ENCODE data around the gene BBS9.
"Not testable (repeated sequence)": the region's sequence is repeated elsewhere in the genome, so short reads cannot be mapped to it uniquely, and the experiment has no call there.

Gene BBS9

DNA sequence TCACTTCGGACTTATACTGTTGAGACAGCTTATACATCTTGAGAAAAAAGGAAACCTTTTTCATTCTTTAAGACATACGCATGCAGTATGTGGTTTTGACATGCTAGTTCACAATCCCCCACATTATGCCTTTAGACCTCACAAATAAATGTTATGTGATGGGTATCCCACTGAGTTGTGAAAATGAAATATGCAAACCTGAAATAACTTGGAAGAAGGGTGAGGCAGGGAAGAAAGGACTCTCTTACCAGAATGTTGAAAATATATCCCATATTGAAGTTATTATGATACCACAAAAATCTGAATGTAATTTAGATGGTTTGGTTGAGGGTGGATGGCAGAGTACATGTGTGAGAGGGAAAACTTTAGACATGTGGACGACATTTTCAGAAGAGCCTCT, 379.8 kb downstream of the BBS9 start:
- DNase-seq = no peak

DNA sequence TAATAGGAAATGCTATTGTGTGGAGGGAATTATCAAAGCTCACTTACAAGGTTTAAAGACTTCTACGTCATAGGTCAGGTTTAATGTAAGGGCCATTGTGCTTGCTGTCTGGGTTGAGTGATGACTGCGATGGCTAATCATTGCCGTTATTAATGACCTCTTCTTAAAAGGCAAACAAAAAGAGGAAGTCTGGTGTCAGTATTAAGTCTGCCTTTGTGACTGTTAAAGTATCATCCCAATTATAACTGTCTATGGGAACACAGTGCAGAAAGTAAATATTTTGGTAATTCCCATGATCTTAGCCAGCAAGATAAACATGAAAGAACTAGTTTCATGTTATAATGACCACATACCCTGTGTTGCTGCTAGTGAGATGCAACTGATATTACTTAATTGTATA, 382.4 kb downstream of the BBS9 start:
- no peak for DNase-seq

DNA sequence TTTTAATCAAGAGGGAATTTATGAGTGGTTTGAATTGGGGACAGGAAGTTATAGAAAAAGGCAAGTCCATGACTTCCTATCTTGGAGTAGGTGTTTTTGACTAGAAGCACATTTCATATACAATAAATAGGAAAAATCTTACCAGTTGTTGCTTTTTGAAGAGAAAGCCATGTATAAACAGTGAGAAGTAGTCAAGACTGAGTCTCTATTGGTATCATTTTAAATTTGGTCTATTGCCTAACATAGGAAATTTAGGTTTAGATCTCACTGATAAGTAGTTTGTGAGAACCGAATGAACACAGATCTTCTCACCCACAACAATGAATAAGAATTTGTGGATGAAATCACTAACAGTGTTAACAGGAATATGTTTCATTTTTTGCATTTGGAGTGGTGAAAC, 387.2 kb downstream of the BBS9 start:
- no peak for DNase-seq

DNA sequence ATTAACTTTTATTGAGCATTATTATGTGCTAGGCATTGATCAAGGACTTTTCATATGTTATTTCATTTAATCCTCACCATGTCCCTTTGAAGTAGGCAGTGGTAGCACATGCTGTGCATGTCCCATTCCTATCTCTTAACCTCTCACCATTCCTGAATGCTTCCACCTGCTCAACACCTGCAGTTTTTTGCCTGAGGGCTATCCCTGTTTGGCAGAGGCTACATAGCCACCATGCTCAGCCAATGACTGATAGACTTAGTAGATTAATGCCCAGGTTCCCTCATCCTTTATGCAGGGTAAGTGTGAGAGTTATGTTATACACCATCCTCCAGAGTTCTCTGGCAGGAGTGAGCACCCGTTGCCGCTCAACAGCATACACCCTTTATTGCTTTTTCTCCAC, 387.8 kb downstream of the BBS9 start:
- DNase-seq = no peak

DNA sequence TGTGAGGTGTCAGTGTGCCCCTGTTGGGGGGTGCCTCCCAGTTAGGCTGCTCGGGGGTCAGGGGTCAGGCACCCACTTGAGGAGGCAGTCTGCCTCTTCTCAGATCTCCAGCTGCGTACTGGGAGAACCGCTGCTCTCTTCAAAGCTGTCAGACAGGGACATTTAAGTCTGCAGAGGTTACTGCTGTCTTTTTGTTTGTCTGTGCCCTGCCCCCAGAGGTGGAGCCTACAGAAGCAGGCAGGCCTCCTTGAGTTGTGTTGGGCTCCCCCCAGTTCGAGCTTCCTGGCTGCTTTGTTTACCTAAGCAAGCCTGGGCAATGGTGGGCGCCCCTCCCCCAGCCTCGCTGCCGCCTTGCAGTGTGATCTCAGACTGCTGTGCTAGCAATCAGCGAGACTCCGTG, 397.6 kb downstream of the BBS9 start:
- DNase-seq = not testable (repeated sequence)

DNA sequence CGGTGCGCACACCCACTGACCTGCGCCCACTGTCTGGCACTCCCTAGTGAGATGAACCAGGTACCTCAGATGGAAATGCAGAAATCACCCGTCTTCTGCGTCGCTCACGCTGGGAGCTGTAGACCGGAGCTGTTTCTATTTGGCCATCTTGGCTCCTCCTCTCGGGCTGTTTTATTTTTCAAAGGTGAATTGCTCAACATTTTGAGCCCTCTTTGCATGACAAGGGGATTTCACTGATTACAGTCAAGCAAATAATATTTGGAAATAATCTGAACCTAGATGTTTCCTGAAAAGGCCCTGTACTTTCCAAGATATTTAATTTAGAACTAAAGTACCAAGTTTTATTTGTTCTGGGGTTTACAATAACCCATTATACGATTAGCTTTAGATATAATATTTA, 398.2 kb downstream of the BBS9 start:
- DNase-seq = not testable (repeated sequence)

DNA sequence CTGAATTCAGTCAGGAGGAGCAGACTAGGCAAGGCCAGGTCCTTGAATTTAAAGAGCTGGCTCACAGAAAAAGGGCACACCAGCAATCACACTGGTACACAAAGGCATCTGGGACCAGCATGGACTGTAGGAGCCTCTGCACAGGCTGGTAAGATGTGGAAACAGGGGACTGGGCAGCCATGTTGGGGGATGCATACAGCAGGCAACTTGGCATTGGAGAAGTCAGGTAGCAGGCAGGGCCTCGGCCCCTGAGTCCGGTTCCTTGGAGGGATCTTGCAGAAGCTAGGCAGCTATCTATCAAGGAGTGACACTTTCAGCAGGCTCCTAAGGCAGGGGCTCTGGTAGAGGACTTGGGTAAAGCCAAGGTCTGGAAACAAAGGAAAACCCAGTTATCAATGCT, 399.7 kb downstream of the BBS9 start:
- no peak for DNase-seq

DNA sequence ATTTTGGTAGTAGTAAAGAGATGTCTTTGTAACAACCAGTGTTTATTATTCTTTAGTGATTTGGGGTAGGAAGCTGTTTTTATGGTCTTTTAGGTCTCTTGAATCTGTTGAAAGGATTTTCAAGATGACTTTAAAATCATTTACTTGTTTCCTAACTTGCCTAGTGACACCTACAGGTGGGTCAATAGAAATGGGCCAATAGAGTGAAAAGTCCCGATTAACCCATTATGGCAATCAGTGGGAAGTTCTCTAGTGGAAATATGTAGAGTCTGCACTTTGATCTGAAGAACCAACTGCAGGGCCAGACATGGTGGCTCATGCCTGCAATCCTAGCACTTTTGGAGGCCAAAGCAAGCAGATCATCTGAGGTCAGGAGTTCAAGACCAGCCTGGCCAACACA, 401.3 kb downstream of the BBS9 start:
- DNase-seq = no peak

DNA sequence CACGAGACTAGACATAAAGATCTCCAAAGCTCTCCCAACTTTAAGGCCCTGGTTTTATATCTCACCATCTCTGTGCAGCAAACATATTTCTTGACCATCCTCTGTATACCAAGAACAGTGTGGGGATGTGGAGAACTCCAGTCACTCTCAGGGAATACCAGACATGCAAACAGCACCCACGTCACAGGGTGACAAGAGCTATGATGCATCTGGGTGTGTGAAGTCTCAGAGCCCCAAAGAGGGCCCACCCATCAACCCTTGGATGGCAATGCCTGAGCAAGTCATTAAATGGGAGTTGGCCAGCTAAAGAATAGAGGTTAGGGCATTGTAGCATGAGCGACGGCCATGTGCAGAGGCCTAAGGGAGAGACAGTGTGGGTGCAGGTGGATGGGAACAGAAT, 402.5 kb downstream of the BBS9 start:
- no peak for DNase-seq

DNA sequence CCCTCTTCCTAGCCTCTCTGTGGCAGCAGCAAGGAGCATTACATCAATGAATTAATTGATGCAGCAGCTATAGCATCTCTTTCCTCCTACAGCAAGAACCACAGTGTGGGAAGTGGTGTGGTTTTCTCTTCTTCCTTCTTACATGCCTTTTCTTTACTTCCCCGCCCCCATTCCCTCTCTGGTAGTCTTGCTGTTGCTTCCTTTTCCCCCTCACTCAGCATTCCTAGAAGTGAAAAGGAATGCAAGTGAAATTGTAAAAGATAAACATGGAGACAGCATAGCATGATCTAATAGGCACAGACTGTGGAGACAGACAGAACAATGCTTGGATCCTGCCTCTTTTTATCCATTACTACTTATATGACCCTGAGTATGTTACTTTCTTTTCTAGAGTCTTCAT, 405.5 kb downstream of the BBS9 start:
- no peak for DNase-seq

DNA sequence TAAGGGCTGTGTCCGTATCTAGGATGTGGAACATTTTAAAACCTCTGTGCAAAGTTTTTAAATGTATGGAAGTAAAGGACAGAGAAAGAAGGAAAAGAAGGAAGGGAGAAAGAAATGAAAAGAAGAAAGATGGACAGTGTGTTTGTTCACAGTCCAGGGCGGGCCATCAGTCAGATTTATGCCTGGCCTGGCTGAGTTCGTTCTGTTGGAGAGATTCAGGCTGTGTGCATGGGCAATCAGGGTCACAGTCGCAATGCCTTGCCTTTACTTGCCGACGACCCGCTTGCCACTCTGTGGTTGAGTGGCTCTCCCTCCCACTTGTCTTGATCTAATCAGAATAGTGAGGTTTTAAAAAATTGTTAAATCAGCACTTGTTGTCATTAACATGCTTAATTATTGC, 406.6 kb downstream of the BBS9 start:
- no peak for DNase-seq

DNA sequence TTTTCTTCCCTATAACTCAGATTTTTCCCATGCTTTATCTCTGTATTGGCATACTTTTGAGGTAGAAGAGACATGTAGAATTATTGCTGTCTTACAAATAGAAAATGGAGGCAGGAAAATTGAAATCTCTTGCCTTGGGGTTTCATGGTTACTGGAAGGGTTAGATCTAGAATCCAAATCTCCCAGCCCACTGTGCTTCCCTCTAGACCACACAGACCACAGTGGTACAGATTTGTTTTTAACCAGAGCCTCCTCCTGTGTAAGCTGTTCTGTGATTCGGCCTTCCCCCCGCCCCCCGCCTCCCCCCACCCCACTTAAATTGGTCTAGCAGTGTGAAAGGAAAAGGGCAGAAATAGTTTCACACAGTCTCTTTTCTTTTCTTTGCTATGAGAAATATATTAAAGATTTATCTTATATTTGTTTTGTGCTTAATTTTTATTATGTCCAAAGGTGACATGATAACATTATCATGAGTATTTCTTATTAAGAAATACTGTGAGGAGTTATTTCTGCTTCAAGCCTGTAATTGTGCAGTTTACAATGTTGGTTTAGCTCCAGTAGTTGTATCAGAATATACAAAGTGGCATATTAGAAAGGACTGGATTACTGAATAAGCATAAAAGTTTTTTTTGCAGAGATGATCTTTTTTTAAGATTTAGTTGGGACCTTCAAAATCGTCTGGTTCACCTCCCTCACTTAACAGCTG, 407.2 kb downstream of the BBS9 start:
- DNase-seq = no peak

DNA sequence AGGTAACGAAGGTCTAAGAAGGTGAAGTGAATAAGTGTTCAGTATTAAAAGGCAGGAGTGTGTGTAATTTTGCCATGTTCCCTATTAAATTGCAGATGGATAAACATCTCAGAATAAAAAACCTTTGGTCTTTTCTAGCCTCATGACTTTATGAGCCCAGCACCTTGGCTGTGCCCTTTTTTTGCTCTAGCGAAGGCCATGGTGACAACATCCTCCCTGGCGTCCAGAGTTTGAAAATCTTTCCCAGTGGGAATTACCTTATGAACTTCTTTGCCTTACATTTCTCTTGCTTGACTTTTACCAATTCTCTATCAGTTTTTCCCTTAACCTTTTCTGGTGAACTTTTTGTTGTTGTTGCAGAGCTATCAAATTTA, 407.7 kb downstream of the BBS9 start:
- DNase-seq = no peak

DNA sequence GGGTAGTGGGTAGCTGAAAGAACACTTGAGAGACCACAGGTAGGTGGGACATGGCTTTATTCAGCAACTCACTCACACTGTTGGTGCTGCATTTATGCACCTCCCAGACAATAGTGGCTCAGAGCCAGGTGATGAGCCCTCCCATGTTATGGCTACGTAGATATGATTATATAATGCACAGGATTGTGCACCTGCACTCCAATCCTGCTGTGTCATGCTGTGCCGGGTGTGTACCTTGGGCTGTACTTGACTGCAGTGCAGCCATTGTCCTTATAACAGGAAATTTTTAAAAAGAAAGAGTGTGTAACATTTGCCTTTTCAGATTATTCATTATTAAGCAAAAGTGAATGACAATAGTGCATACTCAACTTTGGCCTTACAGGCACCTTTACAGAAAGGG, 409.8 kb downstream of the BBS9 start:
- no peak for DNase-seq

DNA sequence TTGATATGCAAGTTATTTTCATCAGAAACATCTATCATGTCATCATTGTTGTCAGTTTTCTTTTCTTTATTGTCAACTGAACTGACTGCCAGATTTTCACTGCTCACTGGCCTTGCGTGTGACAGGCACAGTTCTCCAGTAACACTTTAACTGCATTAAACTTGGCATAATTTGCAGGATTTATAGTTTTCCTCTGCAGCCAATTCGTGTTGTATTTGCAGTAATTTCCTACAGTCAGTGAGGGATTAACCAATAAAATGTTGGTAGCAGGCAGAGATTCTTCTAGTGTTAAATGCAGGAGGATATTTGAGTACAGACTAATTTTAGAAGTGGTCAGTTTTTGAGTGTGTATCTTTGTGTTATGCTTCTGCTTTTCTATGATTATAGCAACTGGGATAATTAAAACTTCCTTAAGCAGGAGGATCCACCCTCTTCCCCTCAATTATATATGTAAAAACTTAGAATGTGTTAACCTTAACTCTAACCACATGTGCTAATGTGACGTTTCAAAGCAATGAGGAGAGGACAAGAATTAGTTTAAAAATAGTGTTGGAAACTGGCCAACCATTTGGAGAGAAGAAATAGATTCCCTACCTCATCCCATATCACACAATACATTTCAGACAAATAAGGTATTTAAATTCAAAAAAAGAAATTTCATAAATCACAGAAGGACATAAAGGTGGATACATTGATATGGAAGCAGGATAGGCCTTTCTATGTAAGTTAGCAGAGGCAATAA, 410.5 kb downstream of the BBS9 start:
- DNase-seq = no peak

DNA sequence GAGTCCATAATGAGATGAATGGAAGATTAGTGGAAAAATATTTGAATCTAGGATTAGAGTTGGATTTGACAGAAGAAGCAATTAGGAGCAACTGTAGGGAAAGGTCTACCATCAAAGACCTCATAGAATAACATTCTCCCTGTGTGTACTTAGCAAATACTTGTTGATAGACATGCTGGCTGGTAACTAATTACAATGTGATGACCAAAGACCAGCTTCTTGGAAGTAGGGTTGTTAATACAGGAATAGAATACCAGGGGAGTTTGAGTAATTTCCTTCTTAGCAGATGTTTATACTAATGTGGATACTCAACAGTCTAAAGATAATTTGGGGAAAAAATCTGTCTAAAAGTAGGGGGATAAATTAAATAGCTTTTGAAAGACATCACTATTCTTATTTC, 418.5 kb downstream of the BBS9 start:
- DNase-seq = no peak

DNA sequence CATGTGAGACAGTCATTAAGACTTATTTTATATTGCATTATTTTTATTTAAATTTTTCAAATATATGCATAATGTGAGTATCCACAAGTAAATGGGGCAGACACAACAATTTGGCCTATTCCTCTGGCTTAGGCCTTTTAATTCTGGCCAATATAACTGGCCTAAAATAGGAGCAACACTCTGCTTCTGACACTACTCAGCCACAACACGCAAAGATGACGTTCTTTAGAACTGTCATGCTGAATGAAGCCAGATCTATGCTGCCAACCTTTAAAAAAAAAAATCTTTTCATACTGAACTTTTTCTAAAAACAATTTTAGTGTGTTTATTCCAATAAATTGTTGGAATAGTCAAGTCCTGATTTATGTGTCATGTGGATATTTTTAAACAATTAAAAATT, 421.0 kb downstream of the BBS9 start:
- no peak for DNase-seq

DNA sequence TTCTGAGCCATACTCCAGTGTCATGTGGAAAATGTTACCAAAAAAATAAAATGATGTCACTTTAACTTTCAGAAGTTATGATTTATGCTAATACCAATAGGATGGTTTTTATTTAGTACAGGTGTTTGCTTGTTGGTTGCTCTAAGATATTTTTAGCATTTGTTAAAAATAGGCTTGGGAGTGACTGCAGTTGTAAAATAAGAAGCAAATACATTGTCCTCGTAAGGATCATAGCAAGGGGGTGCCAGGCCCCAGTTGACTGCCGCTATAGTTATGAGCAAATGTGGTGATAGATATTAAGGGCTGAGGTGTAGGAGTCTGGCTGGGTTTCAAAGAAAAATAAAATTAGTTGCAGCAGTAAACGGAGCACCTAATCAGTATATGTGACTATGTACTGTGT, 421.6 kb downstream of the BBS9 start:
- DNase-seq = no peak

DNA sequence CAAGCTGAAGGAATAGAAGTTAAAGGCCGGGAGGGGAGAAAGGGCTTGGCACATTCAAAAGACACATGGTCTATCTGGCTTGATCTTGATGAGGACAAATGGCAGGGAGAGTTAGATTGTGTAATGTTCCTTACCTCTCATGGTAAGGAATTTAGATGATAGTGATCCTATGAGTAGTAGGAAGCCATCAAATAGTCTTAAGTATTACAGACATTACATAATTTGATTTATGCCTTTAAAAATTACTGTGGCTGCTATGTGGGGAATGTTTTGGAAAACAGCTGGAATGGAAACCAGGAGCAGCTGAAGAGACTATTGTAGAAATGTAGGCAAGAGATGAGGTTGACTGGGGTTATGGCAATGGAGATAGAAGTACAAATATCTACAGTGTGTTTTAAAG, 424.7 kb downstream of the BBS9 start:
- no peak for DNase-seq

DNA sequence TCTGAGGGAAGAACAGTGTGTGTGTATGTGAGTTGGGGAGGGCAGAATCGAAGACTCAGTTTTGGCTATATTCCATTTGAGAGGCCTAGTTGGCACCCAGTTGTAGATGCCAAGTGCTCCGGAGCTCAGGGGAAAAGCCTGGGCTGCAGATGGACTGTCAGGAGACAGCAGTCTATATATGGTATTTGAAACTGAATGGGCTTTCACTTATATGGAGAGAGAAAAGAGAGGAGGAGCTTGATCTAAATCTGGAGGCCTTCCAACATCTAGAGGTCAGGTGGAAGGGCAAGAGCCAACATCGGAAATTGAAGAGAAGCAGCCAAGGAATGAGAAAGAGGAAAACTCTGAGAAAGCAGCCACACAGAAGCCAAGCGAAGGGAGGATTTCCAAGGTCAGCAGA, 425.2 kb downstream of the BBS9 start:
- DNase-seq = no peak

DNA sequence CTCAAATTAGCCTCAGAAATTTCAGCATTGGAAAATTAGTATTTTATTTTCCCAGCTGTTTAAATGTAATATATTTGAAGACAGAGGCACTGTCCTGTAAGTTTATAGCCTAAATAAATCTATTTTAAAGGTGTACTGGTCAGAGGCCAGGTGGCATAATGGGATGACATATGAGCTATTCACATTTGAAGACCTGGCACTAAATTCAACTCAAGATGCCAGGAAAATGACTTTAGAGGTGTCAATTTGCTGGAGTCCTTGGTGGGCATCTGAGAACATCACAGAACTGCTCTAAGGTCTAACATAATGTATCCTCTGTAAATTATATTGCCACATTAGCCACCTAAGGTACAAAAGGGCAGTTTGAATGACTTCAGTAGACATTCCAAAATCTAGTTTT, 427.1 kb downstream of the BBS9 start:
- no peak for DNase-seq

DNA sequence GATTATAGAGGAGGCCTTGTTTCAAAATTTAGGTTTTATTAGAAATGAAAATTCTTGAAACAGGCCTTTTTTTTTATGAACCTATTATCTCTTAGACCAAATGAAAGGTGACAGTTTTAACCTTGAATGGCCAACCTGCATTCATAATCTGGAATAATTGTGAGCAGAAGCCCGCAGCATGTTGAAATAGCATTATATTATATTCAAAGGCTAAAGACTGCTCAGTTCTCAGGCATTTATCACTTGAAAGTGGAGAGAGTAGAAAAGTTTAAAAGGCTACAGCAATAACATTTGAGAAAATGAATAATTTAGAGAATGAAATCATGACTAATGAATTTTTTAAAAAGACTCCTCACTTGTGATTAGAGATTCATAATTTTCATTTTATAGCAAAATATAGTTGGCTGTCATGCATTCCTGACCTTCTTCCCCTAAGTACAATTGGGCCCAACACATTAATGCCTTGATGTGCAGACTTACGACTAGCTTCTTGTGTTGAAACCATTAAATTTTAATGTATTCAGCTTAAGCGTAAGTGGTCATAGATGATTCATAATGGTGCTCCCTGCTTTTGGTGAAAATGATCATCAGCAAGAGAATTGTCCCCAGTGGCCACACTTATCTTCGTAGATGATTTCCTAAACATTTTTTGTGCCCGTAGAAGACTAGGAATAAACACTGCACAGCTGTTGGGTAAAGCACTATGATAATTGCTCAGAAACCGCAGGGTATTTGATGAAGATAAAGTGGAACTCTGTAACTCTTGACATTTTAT, 429.4 kb downstream of the BBS9 start:
- peak; percentile 12 for DNase-seq

DNA sequence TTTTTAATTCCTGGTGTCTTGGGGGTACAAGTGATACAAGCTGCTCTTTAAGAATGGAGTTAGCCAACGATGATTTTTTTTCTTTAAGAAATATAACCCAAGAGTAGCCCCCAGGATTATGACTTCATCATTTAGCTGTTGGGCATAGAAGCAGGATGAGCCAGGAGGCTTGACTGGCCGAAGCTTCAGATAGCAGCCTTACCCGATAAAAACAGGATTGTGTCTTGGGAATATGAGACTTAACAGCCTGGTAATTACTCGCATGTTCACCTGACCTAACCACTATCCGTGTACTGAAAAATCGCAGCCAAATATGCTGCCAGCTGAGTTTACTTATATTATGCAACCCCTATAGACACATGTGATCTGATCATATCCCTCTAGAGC, 430.0 kb downstream of the BBS9 start:
- no peak for DNase-seq

DNA sequence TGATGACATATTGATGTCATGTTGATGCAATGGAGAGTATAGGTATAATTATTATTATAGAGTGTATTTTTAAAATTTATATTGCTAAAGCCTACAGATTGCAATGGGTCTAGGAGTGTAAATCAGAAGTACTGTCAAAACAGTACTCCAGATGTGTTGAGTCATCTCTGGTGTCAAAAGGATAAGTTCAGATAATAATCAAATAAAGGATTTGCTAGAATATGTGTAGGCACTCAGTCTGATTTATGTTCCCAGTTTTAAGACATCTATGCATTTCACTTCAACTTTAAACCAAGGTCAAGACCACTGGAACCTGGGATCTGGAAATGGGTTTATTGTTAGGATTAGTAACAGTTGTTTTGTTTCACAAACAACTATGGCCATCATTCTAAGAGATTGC, 433.6 kb downstream of the BBS9 start:
- DNase-seq = no peak

Measured in NCI-H1092 (cell line).